NCI-H446 treated with DMSO at 0.1 percent for 48 hours (cell line): ENCODE results near the gene BCKDHA.
A peak's percentile ranks its signal among the peaks of the same experiment; 100 is the strongest.
"Not testable (repeated sequence)": the region's sequence is repeated elsewhere in the genome, so short reads cannot be mapped to it uniquely, and the experiment has no call there.

Source experiments
- DNase-seq: peaks from one replicate; lab custom pipeline; 2025; lab: John Stamatoyannopoulos, UW

BCKDHA gene

DNA sequence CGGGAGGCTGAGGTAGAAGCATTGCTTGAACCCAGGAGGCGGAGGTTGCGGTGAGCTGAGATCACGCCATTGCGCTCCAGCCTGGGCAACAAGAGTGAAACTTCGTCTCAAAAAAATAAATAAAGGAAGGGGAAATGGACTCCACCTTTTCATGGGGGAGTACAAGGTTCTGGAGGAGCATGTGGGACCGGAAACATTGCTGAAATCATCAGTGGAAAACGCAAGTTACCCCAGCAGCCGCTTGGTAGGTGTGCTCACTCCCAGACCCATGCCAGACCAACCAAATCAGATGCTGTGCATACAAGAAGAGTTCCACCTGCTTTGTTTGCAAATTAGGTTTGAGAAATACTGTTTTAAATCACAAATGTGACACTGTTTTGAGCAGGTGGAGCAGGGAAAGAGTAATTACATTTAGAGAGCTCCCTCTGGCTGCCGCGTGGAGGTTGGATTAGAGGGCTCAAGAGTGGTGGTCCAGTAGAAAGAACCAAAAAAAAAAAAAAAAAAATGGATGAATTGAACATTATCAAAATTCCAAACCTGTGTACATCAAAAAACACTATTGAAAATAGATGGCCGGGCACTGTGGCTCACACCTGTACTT, 50.2 kb downstream of the BCKDHA start:
- no peak for DNase-seq

DNA sequence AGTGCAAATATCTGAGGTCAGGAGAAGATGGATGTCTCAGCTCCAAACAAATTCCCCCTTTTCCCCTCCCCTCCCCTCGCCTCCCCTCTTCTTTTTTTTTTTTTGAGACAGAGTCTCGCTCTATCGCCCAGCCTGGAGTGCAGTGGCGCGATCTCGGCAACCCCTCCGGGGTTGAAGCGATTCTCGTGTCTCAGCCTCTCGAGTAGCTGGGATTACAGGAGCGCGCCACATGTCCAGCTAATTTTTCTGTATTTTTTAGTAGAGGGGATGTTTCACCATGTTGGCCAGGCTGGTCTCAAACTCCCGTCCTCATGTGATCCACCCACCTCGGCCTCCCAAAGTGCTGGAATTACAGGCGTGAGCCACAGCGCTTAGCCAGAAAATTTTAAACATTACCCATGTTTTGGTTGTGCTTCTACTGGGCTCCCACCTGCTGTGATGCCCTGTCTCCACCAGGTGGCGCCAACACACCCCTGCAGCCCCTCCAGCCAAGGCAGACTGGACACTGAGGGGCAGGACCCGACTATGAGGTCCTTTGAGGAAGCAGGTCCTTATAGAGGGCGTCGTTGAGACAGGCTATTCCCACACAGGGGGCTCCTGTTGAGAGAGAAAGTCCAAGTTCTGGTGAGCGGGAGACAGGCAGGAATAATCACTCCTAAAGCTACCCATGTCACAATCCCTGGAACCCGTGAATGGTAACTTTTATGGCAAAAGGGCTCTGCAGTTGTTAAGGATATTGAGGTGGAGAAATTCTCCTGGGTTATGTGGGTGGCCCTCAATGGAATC, 51.7 kb downstream of the BCKDHA start:
- DNase-seq, result peak; percentile 4

DNA sequence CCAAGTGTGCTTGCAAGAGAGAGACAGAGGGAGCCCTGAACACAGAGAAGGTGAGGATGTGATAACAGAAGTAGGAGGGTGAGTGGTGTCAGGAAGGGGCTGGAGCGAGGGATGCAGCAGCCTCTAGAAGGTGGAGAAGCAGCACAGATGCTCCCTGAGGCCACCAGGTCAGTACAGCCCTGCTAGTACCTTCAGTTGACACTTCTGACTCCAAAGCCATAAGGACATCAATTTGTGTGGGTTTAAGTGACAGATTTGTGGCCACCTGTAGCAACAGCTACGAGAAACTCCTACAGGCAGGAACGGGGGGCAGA, 52.2 kb downstream of the BCKDHA start:
- no peak for DNase-seq

DNA sequence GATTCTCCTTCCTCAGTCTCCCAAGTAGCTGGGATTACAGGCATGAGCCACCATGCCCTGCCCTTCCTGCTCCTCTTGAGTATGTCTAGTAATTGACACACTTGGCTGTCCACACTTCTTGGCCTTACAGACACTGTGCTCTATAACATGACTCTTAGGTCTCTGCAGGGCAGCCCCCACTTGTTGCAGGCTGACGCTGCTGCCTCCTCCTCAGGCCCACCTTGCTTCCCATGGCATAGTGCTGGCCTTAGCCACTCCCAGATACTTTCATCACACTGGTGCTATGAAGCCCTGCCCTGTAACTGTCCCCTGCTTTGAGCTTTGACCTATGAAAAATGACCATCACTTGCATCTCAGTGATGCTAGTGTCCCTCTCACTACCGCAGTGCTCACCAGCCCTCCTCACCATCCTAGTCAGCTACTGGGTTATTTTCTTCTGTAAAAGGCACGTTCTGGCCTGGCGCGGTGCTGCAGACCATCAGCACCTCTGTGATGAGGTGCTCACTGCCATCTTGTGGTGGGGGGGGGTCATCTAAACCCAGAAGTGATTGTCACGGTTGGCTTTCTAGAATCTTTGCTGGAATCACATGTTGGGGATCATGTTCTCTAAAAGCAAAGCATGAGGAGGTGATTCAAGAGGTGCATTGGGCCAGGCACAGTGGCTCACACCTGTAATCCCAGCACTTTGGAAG, 55.1 kb downstream of the BCKDHA start:
- DNase-seq, result no peak

DNA sequence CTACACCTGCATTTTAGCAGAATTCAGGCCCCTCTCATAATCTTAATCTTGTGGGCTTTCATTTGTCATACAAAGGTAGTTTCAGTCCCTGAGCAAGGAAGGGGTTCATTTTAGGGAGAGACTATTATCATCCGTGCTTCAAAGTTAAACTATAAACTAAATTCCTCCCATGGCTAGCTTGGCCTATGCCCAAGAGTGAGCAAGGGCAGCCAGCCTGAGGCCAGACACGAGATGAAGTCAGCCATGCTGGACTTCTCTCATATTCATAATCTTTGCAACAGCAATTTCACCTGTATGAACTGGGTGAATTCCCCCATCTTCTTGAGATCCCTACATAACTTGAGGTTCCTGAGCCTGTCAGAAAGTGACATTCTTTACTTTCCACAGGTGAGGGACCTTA, 58.3 kb downstream of the BCKDHA start:
- DNase-seq, result no peak

DNA sequence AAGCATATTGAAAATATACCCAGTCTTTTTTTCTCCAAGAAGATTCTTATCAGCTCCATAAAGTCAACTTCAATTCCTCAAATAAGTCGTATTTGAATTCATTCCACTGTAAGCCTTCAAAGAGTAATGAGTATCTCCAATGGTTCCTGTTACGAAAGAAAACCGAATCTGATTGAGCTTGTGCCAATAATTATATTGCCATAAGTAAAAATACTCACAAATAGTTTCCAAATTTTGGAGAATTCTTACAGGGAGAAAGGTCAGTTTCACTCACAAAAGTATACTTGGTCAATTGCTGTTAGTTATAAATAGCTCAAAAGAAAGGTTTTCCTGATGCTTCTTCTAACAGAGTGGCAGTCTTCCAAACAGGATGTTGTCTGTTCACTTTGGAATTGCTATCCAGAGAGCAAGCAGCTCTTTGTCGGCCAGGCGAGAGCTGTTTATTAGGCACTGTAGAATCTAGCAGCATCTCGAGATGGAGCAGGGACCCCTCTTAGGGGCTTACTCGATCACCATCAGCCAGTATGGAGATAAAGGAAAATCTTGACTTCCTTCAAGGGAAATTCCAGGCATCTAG, 58.8 kb downstream of the BCKDHA start:
- no peak for DNase-seq

DNA sequence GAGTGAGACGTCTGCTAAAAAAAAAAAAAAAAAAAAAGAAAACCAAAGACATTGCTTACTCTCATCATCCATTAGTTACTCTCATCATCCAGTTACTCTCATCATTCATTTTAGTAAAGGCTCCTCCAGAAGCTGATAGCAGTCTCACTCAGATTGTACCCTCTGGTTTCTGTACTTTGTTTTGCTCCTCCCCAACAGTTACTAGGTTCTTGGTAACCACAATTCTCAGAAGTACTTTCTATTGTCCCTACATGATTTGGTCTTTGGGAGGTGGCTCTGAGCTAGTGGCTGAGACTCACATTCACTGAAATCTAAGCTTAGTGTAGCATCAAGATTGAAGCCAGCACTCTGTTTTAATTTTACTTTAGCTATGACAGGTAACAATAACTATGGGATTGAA, 59.6 kb downstream of the BCKDHA start:
- no peak for DNase-seq

DNA sequence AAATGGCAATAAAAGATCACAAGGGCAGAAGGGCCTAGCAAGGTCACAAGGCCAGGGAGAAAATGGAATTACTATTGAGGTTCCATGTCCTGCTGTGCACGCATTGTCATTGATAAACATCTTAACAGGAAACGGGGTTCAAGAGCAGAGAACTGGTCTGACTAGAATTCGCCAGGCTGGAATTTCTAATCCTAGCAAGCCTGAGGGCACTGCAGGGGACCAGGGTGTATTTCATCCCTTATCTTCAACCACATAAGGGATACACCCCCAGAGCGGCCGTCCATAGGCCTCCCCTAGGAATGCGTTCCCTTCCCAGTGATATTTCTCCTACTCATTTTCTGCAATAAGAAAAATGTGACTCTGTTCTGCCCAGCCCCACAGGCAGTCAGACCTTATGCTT, 64.9 kb downstream of the BCKDHA start:
- DNase-seq, result no peak

DNA sequence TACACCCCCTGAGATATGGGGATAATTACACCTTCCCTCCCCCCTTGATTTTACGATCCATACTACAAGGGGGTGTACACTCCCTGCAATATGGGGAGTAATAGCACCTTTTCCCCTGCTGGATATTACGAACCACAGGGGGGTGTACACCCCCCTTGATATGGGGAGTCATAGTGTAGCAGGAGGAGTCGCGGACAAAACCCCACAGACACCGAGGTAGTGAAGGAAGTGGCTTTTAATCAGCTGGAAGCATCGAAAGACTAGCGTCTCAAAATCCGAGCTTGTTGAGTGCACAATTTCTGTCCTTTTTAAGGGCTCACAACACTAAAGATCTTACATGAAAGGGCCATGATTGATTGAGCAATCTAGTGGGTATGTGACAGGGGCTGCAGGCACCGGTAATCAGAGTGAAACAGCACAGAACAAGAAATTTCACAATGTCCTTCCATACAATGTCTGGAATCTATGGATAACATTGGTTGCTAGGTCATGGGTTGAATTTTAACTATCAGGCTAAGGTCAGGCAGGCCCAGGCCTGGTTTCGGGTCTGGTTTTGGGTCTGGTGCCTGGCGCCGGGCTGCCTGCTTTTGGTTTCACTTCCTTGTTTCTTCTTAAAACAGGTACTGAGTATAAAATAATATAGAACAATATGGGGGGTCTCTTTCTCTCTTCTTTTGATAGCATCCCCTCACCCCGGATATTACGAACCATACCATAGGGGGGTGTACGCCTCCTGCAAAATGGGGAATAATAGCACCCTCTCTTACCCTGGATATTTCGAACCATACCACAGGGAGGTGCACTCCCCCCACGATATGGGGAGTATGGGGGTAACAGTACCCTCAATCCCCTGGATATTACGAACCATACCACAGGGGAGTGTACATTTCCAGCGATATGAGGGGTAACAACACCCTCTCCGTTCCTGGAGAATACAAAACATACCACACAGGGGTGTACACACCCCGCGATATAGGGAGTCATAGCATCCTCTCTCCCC, 65.9 kb downstream of the BCKDHA start:
- not testable (repeated sequence) for DNase-seq
